Non-pigmented ciliary epithelial cell (primary cell): ENCODE data around the gene COL4A1.

ENCODE experiments used
- DNase-seq: peaks from one replicate; pipeline ENCODE4 v3.0.0-alpha.2; 2010; ENCODE audit warnings: low read depth

The COL4A1 gene

GRCh38 chr13:110109910-110110309 is 197.0 kb downstream of the COL4A1 start:
- DNase-seq = peak; percentile 76

- no peak for DNase-seq
Observed at GRCh38 chr13:110109140-110109783, 197.7 kb downstream of the COL4A1 start.

- DNase-seq = no peak
Observed at GRCh38 chr13:110108348-110109139, 198.4 kb downstream of the COL4A1 start.

GRCh38 chr13:110107568-110108347 is 199.2 kb downstream of the COL4A1 start:
- no peak for DNase-seq

- no peak for DNase-seq
Observed at GRCh38 chr13:110106726-110107125, 200.2 kb downstream of the COL4A1 start.

GRCh38 chr13:110105136-110105535 is 201.8 kb downstream of the COL4A1 start:
- DNase-seq = no peak

- DNase-seq = no peak
Observed at GRCh38 chr13:110103534-110103933, 203.4 kb downstream of the COL4A1 start.

- no peak for DNase-seq
Observed at GRCh38 chr13:110103026-110103425, 203.9 kb downstream of the COL4A1 start.

GRCh38 chr13:110102053-110102452 is 204.9 kb downstream of the COL4A1 start:
- no peak for DNase-seq

- DNase-seq = no peak
Observed at GRCh38 chr13:110099922-110100321, 207.0 kb downstream of the COL4A1 start.
